ENCODE results near the gene ASTN2.

DNA sequence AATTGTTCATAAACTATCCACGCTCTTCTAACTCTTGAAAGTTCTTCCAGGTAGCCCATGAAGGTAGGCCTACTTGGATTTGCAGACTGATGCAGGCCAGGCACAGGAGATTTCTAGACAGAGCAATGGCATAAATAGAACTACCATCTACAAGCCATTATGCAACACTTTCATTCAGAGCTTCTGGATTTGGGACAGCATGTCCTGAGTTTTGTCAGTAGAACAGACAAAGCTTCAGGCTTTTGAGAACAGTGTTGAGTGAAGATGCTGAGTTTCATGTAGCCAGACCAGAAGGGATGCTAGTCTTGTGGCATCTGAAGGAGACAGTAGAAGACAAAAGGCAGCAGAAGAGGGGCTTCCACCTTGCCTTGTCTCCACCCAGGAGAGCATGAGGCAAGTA, 531.2 kb downstream of the ASTN2 start:
- TF ChIP-seq EZH2 (IDR thresholded peaks at IDR 0.05; ENCODE audit: insufficient read depth, poor library complexity, severe bottlenecking) (no peak), EZH2phosphoT487 (IDR thresholded peaks at IDR 0.05; ENCODE audit: insufficient read depth, low read depth) (no peak)

All from GM23248 (cell line).